Tibial nerve (tissue), 4 donors: ENCODE data around the gene WDR45B. TPM values are rescaled to one million over a fixed set of nuclear protein-coding genes. Genes with fewer than 3 reads are reported as not detected.

ENCODE experiments used
- DNase-seq, 2 donors: peaks; one replicate each; pipeline ENCODE4 v3.0.0-alpha.2; 2019; ENCODE audit warnings: low spot score in 2 of 2
- H3K27ac ChIP-seq, 4 donors: fragments of 200-600 bp; sonication (generic) in 3 of 4; one replicate each; pipeline ENCODE4 v1.5.1; 2017 to 2019; ENCODE audit warnings: mild to moderate bottlenecking in 1 of 4
- H3K27me3 ChIP-seq, 2 donors: fragments of 200-600 bp; sonication (generic) in 1 of 2; one replicate each; pipeline versions ENCODE4 v1.5.1 to v1.6.0; 2017 to 2019
- H3K36me3 ChIP-seq, 3 donors: fragments of 200-600 bp; sonication (generic); one replicate each; pipeline ENCODE4 v1.5.1; 2018 to 2019
- H3K4me1 ChIP-seq, 4 donors: fragments of 200-600 bp; sonication (generic) in 3 of 4; one replicate each; pipeline ENCODE4 v1.5.1; 2017 to 2019
- H3K4me3 ChIP-seq, 4 donors: fragments of 200-600 bp; sonication (generic) in 3 of 4; one replicate each; pipeline ENCODE4 v1.5.1; 2017 to 2019; ENCODE audit warnings: mild to moderate bottlenecking in 1 of 4, moderate library complexity in 1 of 4
- H3K9me3 ChIP-seq, 4 donors: fragments of 200-600 bp; sonication (generic) in 3 of 4; one replicate each; pipeline ENCODE4 v1.5.1; 2017 to 2019
- CTCF ChIP-seq, 5 experiments: fragments of 200-600 bp in 3 of 5; fragments of 450-650 bp in 2 of 5; sonication (generic) in 3 of 5; IDR thresholded peaks; one replicate each; pipeline ENCODE4 v1.5.1; 2016 to 2019; ENCODE audit warnings: antibody characterized with exemption in 5 of 5, mild to moderate bottlenecking in 3 of 5, moderate library complexity in 2 of 5
- EP300 ChIP-seq, 2 donors: sonication (generic); formaldehyde crosslinking; IDR thresholded peaks; one replicate each; pipeline ENCODE4 v1.6.1; 2017; ENCODE audit warnings: antibody characterized with exemption in 2 of 2, mild to moderate bottlenecking in 1 of 2
- POLR2A ChIP-seq, 2 donors: fragments of 450-650 bp; IDR thresholded peaks; one replicate each; pipeline ENCODE4 v1.6.1; 2017; ENCODE audit warnings: antibody characterized with exemption in 2 of 2, mild to moderate bottlenecking in 2 of 2, moderate library complexity in 2 of 2
- WGBS, 2 donors: methylation state at CpG; one replicate each; pipeline ENCODE4 v1.1.5; 2018; 5-methylcytosine and 5-hydroxymethylcytosine counted together
- total RNA-seq, 4 donors: library from RNA; depleted of rRNA; stranded (reverse); fragments of >200 nt; gene quantifications; one replicate each; pipeline ENCODE4 v1.1.0, GENCODE V29; 2016

Gene WDR45B
- total RNA-seq, 4 donors from 2014 or later: 64.9 to 114 (median 88.5) TPM

DNA sequence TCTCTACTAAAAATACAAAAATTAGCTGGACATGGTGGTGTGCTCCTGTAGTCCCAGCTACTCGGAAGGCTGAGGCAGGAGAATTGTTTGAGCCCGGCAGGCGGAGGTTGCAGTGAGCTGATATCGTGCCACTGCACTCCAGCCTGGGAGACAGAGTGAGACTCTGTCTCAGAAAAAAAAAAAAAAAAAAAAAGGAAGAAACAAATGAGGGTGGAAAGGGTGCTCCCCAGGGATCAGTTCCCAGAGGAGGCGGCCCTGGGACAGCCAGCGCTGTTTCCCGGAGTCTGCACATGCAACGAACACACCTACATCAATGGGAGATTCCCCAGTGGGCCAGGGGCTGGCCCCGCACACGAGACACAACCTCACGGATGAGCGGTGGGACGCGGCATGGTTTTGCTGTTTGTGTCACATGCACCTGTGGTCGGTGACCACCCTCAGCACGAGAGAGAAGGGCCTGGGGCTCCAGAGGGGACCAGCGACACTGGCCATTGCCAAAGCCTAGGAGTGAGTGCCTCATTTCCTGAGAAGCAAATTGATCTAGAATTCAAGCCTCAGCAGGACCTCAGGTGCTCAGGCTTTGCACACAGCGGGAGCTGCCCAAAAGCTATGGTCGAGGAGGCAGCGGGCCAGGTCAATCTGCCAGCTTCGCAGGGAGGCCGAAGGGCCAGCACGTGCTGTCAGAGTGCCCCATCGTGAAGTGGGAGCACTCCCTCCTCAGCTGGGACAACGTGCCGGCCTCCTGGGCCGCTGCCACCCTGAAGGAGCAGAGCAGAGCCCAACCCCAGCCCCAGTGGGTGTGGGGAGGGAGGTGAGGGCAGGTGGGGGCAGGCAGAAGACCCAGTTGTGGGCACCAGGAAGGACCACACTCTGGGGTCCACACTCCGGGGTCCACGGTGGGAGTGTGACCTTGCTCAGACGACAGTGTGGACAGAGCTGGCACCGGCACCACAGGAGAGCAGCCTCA, 13.8 kb upstream of the WDR45B start:
- no peak for DNase-seq
- WGBS, 2 donors: 83 to 85% methylated on average over 31 of the region's 31 CpGs
- TF ChIP-seq CTCF (IDR thresholded peaks at IDR 0.05): no peak
- TF ChIP-seq POLR2A (IDR thresholded peaks at IDR 0.05): no peak
- TF ChIP-seq EP300 (IDR thresholded peaks at IDR 0.05): no peak
- H3K4me1 ChIP-seq: peaks cover 0 to 3% (median 0%) of the 10 kb centered on the region in 4 donors
- no peaks in the 10 kb centered on the region for H3K9me3 ChIP-seq
- no peak overlapping the region for H3K4me3 ChIP-seq
- H3K36me3 ChIP-seq: peaks cover 0 to 74% (median 0%) of the 10 kb centered on the region in 3 donors
- H3K27ac ChIP-seq: peak overlapping the region in 1 of 4 donors; percentile 13
- H3K27me3 ChIP-seq: no peaks in the 10 kb centered on the region

- TF ChIP-seq EP300 (IDR thresholded peaks at IDR 0.05) (no peak), CTCF (IDR thresholded peaks at IDR 0.05) (no peak), POLR2A (IDR thresholded peaks at IDR 0.05) (no peak)
- H3K9me3 ChIP-seq: no peaks in the 10 kb centered on the region
- no peak overlapping the region for H3K27ac ChIP-seq
- 90 to 91% methylated on average over 15 of the region's 15 CpGs for WGBS, 2 donors
- peaks cover 0 to 93% (median 0%) of the 10 kb centered on the region in 3 donors for H3K36me3 ChIP-seq
- DNase-seq: no peak
- H3K4me1 ChIP-seq: peaks cover 0 to 2% (median 0%) of the 10 kb centered on the region in 4 donors
- H3K27me3 ChIP-seq: no peaks in the 10 kb centered on the region
- H3K4me3 ChIP-seq: no peak overlapping the region
Observed at GRCh38 chr17:82659886-82660285, 11.6 kb upstream of the WDR45B start.

DNA sequence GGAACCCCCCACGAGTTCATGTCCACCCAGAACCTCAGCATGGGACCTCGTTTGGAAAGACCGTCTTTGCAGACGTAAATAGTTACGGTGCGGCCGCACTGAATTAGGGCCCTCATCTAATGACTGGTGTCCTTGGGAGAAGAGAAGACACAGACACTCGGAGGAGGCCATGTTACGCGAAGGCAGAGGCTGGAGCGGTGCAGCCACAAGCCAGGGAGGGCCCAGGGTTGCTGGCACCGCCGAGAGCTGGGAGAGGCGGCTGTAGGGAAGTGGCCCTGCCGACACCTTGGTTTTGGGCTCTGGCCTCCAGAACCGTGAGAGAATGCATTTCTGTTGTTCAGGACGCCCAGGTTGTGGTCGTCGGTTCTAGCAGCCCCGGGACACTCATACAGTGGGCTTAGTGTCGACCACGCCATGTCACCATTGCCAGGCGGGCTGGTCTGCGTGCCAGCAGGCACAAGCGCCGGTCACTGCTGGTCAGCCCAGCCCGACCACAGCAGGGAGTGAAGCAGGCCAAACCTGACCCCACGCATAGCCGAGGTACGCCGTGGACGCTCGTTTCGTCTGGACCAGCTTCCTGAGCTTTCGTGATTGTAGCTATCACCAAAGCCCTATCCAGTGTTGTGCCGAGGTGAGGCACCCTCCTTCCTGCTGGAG, 10.7 kb upstream of the WDR45B start:
- WGBS, 2 donors: 92% methylated on average over 30 to 36 of the region's 36 CpGs
- TF ChIP-seq CTCF (IDR thresholded peaks at IDR 0.05) (no peak), POLR2A (IDR thresholded peaks at IDR 0.05) (no peak), EP300 (IDR thresholded peaks at IDR 0.05) (no peak)
- H3K27ac ChIP-seq: no peak overlapping the region
- DNase-seq: no peak
- no peaks in the 10 kb centered on the region for H3K27me3 ChIP-seq
- no peak overlapping the region for H3K4me3 ChIP-seq
- H3K9me3 ChIP-seq: no peaks in the 10 kb centered on the region
- H3K36me3 ChIP-seq: peaks cover 0 to 97% (median 0%) of the 10 kb centered on the region in 3 donors
- no peaks in the 10 kb centered on the region for H3K4me1 ChIP-seq

GRCh38 chr17:82658331-82658730, 10.1 kb upstream of the WDR45B start:
- Histone ChIP-seq H3K4me1 (no peaks in the 10 kb centered on the region), H3K27me3 (no peaks in the 10 kb centered on the region), H3K4me3 (no peak overlapping the region), H3K27ac (no peak overlapping the region), H3K9me3 (no peaks in the 10 kb centered on the region), H3K36me3 (peaks cover 0 to 97% (median 0%) of the 10 kb centered on the region in 3 donors)
- TF ChIP-seq EP300 (IDR thresholded peaks at IDR 0.05) (no peak), CTCF (IDR thresholded peaks at IDR 0.05) (no peak), POLR2A (IDR thresholded peaks at IDR 0.05) (no peak)
- WGBS, 2 donors: 92 to 96% methylated on average over 14 to 20 of the region's 23 CpGs
- DNase-seq: no peak

- Histone ChIP-seq H3K4me3 (no peak overlapping the region), H3K9me3 (no peaks in the 10 kb centered on the region), H3K4me1 (no peaks in the 10 kb centered on the region), H3K27me3 (no peaks in the 10 kb centered on the region), H3K36me3 (peaks cover 0 to 93% (median 0%) of the 10 kb centered on the region in 3 donors), H3K27ac (no peak overlapping the region)
- WGBS, 2 donors: 91 to 96% methylated on average over 19 of the region's 19 CpGs
- no peak for DNase-seq
- TF ChIP-seq POLR2A (IDR thresholded peaks at IDR 0.05): no peak
- no peak for TF ChIP-seq EP300 (IDR thresholded peaks at IDR 0.05)
- no peak for TF ChIP-seq CTCF (IDR thresholded peaks at IDR 0.05)
Observed at GRCh38 chr17:82657926-82658325, 9.7 kb upstream of the WDR45B start.
